ENCODE results near the gene CCNG2.
"Not testable (repeated sequence)": the region's sequence is repeated elsewhere in the genome, so short reads cannot be mapped to it uniquely, and the experiment has no call there.

The CCNG2 gene

DNA sequence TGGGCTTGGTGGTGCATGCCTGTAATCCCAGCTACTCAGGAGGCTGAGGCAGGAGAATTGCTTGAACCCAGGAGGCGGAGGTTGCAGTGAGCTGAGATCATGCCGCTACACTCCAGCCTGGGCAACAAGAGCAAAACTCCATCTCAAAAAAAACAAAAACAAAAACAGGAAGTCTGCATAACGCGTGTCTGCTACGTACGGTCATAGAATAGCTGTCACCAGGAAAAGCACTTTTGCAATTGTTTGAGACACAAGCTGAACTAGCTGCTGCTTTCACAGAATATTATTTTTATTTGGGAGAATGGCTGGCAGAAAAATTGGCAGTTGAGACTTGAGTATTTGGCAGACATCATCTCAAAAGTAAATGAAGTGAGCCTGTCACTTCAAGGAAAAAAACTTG lies 19.6 kb upstream of the CCNG2 start:
- H3K27ac Mint-ChIP-seq; H3K9me3 Mint-ChIP-seq; H3K27me3 Mint-ChIP-seq; DNase-seq; H3K4me1 Mint-ChIP-seq (ENCODE audit: low read depth); H3K36me3 Mint-ChIP-seq (ENCODE audit: low read depth); H3K4me3 Mint-ChIP-seq: not testable (repeated sequence)

DNA sequence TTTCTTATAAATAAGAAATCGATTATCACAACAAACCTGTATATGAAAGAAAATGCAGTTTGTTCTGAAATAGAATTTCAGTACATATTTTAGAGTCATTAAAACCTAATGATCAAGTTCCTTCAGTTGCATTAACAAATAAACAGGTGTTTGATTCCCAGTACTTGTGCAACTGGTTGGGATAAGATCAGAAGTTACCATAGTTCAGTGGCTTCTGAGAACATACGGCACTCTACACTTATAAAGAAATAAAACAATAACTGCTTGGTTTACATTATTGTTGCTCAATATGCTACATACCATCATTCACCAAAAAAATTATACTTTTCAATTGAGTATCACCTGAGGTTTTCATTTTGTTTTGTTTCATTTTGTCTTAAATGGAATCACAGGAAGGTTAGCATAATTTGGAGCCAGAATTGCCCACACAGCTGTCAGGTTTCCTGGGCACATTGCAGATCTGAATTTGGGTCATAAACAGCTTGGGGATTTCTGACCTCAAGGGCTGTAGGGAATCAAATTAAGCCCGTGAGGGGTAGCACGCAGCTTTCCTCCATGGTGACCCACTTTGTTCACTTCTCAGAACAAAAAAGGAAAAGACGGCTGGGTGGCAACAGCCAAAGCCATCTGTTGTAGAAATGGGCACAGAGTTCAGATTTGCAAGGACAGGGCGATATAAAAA lies 14.9 kb upstream of the CCNG2 start:
- no peak for DNase-seq
- Mint-ChIP-seq H3K36me3 (ENCODE audit: low read depth) (no peaks in the 10 kb centered on the region), H3K4me3 (no peak overlapping the region), H3K4me1 (ENCODE audit: low read depth) (peaks cover 16% of the 10 kb centered on the region), H3K9me3 (no peaks in the 10 kb centered on the region), H3K27me3 (no peaks in the 10 kb centered on the region), H3K27ac (no peak overlapping the region)

DNA sequence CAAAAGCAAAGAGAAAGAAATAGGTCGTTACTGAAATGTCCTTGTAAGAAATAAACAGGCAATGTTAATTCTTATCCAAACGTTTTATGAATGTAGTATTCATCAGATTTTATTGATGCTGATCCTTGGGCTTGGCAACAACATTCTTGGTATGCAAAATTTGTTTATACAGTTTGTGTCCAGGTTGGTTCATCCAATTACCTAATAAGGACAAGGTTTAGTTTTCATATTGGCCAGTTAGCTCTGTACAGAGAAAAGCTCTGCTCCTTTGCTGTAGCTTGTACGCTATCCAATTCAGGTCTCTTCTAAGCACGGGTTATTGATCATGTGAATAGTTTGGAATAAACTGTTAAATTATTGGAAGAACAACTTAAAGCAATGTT lies 14.4 kb upstream of the CCNG2 start:
- Mint-ChIP-seq H3K9me3 (no peaks in the 10 kb centered on the region), H3K4me1 (ENCODE audit: low read depth) (peaks cover 16% of the 10 kb centered on the region), H3K27ac (no peak overlapping the region), H3K4me3 (no peak overlapping the region), H3K36me3 (ENCODE audit: low read depth) (no peaks in the 10 kb centered on the region), H3K27me3 (no peaks in the 10 kb centered on the region)
- no peak for DNase-seq

DNA sequence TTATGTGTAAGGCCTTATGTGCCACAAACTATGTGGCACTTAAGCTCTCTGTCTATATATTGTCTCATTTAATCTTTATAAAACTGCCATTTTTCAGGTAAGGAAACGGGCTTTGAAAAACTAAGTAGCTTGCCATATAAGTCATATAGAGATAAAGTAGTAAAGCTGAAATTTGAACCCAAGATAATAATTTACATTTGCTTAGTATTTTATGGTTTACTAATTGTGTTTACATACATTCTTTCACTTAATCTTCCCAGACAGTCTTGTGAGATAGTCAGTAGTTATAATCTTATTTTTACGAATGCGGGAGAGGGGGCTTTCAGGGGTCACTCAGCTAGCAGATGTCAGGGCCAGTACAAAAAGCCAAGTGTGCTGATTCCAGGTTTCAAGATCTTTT lies 13.9 kb upstream of the CCNG2 start:
- Mint-ChIP-seq H3K4me1 (ENCODE audit: low read depth) (peaks cover 16% of the 10 kb centered on the region), H3K27ac (no peak overlapping the region), H3K4me3 (no peak overlapping the region), H3K9me3 (no peaks in the 10 kb centered on the region), H3K27me3 (no peaks in the 10 kb centered on the region), H3K36me3 (ENCODE audit: low read depth) (no peaks in the 10 kb centered on the region)
- no peak for DNase-seq

DNA sequence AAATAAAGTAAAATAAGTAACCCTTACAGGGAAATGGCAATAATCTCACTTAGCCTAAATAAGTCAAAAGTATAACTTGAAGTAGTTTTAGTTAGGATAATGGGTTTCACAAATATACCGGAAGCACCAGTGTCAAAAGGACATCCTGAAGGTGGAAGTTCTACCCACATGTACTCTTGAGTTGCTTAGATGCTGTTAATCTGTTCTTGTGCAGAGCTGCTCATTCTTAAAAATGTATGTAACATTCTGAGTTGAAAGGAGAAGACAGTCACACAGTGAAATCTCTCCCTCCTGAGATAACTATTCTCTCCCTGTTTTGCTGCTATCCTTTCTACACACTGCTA lies 11.2 kb upstream of the CCNG2 start:
- Mint-ChIP-seq H3K27me3 (no peaks in the 10 kb centered on the region), H3K36me3 (ENCODE audit: low read depth) (no peaks in the 10 kb centered on the region), H3K4me3 (no peak overlapping the region), H3K4me1 (ENCODE audit: low read depth) (peaks cover 16% of the 10 kb centered on the region), H3K27ac (peak overlapping the region; percentile 27), H3K9me3 (no peaks in the 10 kb centered on the region)
- DNase-seq: no peak

DNA sequence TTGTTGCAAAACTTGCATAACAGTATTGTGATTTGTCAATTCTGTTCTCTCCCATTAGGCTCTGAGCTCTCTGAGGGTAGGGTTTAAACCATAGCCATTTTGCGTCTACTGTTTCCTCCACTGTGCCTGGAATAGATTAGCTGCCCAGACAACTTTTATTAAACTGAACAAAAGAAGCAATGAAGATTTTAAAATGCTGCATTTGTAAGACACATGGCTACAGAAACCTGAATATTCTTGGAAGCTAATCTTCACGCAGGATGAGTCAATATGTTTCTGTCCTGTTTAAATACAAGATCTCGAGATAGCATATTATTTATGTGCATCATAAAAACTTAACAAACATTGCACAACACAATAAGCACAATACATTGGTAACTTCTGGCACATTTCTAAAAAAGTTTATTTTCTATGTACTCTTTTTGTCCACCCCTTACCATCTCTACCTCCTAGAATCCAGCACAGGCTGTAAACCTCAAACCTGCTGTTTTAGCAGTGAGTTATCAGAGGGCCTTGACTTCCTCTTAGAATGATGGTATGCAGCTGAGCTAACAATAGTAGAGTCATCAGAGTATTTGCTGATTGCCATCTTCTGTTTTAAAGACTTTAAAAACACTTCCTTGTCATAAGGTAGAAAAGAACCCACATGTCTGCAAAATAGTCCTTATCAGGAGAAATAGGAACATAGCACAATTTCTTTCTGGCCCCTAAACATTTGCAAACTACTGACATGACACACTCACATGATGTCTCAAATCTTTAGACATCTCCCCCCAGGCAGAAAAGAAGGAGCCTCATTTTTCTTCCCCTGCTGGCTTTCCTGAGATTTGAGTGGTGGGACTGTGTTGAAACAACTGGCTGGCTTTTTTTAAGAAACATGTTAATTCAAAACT lies 10.6 kb upstream of the CCNG2 start:
- H3K36me3 Mint-ChIP-seq (ENCODE audit: low read depth): no peaks in the 10 kb centered on the region
- H3K4me3 Mint-ChIP-seq: no peak overlapping the region
- no peak for DNase-seq
- peaks cover 16% of the 10 kb centered on the region for H3K4me1 Mint-ChIP-seq (ENCODE audit: low read depth)
- peak overlapping the region; percentile 27 for H3K27ac Mint-ChIP-seq
- H3K9me3 Mint-ChIP-seq: no peaks in the 10 kb centered on the region
- no peaks in the 10 kb centered on the region for H3K27me3 Mint-ChIP-seq

DNA sequence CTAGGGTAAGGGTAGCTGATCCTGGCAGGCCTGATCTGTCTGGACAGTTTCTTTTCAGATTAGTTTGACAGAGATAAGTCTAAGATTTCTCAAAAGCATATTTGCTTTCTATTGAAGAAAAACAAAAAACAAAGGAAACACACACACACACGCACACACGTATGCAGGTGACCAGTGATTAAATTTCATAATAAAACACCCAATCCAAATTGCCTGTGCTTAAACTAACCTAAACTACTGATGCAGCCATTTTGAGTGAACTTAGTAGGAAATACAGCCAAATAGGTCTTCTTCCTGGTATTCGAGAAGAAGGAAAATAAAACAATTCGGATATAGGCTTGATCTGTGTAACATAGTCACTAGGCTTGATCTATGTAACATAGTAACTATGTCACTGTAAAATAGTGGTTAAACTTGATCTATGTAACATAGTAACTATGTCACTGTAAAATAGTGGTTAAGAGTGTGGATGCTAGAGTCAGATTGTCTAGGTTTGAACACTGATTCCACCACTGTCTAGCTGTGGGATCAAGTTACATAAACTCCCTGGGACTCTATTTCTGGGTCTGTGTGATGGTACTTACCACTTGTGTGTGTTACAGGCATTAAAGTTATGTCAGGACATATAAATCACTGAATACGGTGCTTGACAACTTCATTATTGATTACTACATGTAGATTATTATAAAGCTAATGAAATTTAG lies 9.8 kb upstream of the CCNG2 start:
- no peaks in the 10 kb centered on the region for H3K9me3 Mint-ChIP-seq
- H3K4me3 Mint-ChIP-seq: no peak overlapping the region
- no peak overlapping the region for H3K27ac Mint-ChIP-seq
- no peak for DNase-seq
- H3K27me3 Mint-ChIP-seq: no peaks in the 10 kb centered on the region
- H3K4me1 Mint-ChIP-seq (ENCODE audit: low read depth): peaks cover 16% of the 10 kb centered on the region
- no peaks in the 10 kb centered on the region for H3K36me3 Mint-ChIP-seq (ENCODE audit: low read depth)

DNA sequence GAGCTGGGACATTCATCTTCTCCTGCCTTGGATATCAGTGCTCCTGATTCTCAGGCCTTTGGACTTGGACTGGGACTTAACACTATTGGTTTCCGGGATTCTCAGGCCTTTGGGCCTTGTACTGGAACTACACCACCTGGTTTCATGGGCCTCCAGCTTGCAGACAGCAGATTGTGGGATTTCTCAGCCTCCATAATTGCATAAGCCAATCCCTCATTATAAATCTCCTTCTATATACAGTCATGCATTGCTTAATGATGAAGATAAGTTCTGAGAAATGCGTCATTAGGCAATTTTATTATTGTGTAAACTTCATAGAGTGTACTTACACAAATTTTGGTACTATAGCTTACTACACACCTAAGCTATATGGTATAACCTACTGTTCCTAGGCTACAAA lies 8.9 kb upstream of the CCNG2 start:
- Mint-ChIP-seq H3K9me3 (no peaks in the 10 kb centered on the region), H3K27me3 (no peaks in the 10 kb centered on the region), H3K4me3 (no peak overlapping the region), H3K36me3 (ENCODE audit: low read depth) (no peaks in the 10 kb centered on the region), H3K4me1 (ENCODE audit: low read depth) (peaks cover 16% of the 10 kb centered on the region), H3K27ac (no peak overlapping the region)
- no peak for DNase-seq

DNA sequence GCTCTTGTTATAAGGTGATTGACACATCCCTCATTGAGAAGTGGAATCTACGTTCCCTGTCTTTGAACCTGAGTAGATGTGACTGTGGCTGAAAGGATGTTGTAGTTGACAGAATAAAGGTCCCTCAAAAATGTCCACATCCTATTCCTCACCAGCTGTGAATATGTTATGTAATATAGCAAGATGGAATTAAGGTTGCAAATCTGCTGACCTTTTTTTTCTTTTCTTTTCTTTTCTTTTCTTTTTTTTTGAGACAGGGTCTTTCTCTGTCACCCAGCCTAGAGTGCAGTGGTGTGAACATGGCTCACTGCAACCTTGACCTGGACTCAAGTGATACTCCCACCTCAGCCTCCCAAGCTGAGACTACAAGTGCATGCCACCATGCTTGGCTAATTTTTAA lies 7.2 kb upstream of the CCNG2 start:
- Mint-ChIP-seq H3K4me3 (no peak overlapping the region), H3K27ac (no peak overlapping the region), H3K36me3 (ENCODE audit: low read depth) (no peaks in the 10 kb centered on the region), H3K27me3 (no peaks in the 10 kb centered on the region), H3K9me3 (no peaks in the 10 kb centered on the region), H3K4me1 (ENCODE audit: low read depth) (peaks cover 18% of the 10 kb centered on the region)
- DNase-seq: no peak

DNA sequence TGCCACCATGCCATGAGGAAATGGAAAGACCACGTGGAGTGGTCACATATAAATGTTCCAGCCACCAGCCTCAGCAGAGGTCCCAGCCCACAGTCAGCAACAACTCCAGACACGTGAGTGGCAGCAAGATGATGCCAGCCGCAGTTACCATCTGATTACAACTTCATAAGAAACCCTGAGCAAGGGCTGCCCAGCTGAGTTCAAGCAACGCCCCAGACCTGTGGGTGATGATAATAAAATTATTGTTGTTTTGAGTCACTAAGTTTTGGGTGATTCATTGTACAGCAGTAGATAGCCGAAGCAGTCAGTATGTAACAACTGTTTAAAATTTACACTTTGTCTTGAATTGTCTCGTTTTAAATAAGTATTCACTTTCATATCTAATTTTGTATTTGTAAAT lies 5.8 kb upstream of the CCNG2 start:
- Mint-ChIP-seq H3K27ac (no peak overlapping the region), H3K9me3 (no peaks in the 10 kb centered on the region), H3K4me1 (ENCODE audit: low read depth) (peaks cover 21% of the 10 kb centered on the region), H3K27me3 (no peaks in the 10 kb centered on the region), H3K36me3 (ENCODE audit: low read depth) (no peaks in the 10 kb centered on the region), H3K4me3 (no peak overlapping the region)
- DNase-seq: no peak

DNA sequence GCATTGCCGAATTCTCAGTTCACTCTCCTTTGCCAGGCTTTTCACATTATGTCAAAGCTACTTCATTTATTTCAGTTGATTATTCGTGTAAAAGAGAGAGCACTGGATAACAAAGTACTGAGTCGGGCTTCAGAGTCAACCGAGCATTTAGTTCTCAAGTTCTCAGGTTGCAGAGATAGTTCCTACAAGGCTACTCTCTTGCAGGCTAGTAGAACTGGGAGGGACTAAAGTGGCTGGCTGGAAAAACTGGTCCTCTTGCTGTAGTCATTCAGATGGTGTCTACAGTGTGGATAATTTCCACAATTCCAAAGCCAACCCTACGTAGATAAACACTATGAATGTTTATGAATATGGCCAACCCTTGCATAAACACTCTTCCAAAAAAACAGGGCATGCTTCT lies 4.6 kb upstream of the CCNG2 start:
- no peak overlapping the region for H3K27ac Mint-ChIP-seq
- no peak overlapping the region for H3K4me3 Mint-ChIP-seq

DNA sequence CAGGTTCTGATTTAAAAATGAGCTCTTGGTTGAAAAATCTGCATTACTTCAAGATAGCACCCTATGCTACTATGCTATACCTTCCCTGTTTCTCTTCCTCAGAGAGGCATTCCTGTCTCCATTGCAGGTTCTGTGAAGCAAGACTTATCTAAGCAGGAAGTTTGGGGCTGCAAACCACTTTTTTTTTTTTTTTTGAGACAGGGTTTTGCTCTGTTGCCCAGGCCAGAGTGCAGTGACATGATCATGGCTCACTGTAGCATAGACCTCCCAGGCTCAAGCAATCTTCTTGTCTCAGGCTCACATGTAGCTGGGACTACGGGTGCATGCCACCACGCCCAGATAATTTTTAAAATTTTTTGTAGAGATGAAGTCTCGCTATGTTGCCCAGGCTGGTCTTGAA lies 4.0 kb upstream of the CCNG2 start:
- peaks cover 16% of the 10 kb centered on the region for H3K4me1 Mint-ChIP-seq (ENCODE audit: low read depth)
- no peak overlapping the region for H3K27ac Mint-ChIP-seq
- DNase-seq: no peak
- no peaks in the 10 kb centered on the region for H3K9me3 Mint-ChIP-seq
- H3K36me3 Mint-ChIP-seq (ENCODE audit: low read depth): peaks cover 4% of the 10 kb centered on the region
- H3K27me3 Mint-ChIP-seq: no peaks in the 10 kb centered on the region
- no peak overlapping the region for H3K4me3 Mint-ChIP-seq

More for the DNA sequence above, 4.6 kb upstream of the CCNG2 start:
- peaks cover 16% of the 10 kb centered on the region for H3K4me1 Mint-ChIP-seq (ENCODE audit: low read depth)
- DNase-seq: no peak
- peaks cover 4% of the 10 kb centered on the region for H3K36me3 Mint-ChIP-seq (ENCODE audit: low read depth)
- H3K9me3 Mint-ChIP-seq: no peaks in the 10 kb centered on the region
- no peaks in the 10 kb centered on the region for H3K27me3 Mint-ChIP-seq

DNA sequence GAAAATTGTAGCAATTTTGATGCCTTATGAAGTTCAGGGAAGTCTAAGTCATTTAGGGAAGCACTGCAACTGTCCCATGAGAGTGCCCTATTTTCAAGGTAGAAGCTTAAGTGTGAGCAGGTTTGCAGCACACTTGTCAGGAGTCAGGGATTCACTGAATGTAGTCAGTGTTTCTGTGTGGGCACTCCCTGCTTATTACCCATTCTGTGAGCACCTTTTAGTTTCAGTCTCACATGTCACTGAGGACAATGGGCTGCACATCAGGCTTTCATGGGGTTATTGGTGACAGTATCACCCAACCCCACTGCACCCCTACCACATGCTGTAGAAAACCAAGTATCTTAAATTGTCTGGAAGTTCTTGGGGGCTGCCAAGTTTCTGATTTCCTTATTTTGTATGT lies 2.9 kb upstream of the CCNG2 start:
- Mint-ChIP-seq H3K27ac (no peak overlapping the region), H3K36me3 (ENCODE audit: low read depth) (peaks cover 4% of the 10 kb centered on the region), H3K9me3 (no peaks in the 10 kb centered on the region), H3K27me3 (no peaks in the 10 kb centered on the region), H3K4me1 (ENCODE audit: low read depth) (peaks cover 23% of the 10 kb centered on the region), H3K4me3 (no peak overlapping the region)
- no peak for DNase-seq

DNA sequence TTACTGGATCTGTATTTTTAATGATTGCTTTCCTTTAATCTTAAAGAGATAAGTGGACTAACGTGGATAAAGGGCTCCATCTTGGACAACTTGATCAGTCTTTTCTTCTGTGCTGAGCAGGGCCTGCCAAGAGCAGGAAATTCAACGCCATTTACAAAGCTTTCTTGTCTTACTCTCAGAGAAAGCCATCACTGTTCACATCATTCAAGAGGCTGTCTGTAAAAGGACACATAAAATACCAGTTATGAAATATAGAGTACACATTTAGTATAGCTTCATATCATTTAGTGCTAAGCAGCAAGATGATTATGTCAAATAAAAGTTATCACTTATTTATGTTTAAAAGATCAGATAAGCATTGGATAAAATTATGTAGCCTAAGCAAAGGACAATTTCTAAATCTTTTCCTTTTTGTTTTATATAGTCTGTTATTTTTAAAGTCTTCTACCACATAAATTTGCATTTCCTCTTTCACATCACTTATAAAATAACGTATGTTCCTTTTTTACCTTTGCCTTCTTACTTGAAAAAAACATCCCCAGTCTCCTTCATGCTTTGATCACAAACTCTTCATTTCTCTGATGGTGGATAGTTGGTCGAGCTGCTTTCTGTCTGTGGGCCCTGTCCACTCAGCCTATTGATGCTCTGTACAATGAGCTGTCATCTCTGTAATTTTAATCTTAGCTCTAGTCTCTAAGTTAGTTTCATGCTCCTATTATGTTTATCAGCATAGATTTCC lies 2.1 kb upstream of the CCNG2 start:
- no peaks in the 10 kb centered on the region for H3K27me3 Mint-ChIP-seq
- no peak overlapping the region for H3K27ac Mint-ChIP-seq
- no peak for DNase-seq
- H3K9me3 Mint-ChIP-seq: no peaks in the 10 kb centered on the region
- H3K4me3 Mint-ChIP-seq: no peak overlapping the region
- peaks cover 29% of the 10 kb centered on the region for H3K4me1 Mint-ChIP-seq (ENCODE audit: low read depth)
- H3K36me3 Mint-ChIP-seq (ENCODE audit: low read depth): peaks cover 4% of the 10 kb centered on the region

Data from activated T-cell treated with anti-CD3 and anti-CD28 coated beads, Interleukin-2, amount 50 U/mL, for 24 hours (primary cell).